Gastroesophageal sphincter (tissue), 4 donors: Measurements from ENCODE around the gene HSF5. TPM values are rescaled to one million over a fixed set of nuclear protein-coding genes. Genes with fewer than 3 reads are reported as not detected.
A peak's percentile ranks its signal among the peaks of the same experiment; 100 is the strongest.

ENCODE experiments used
- ATAC-seq: fragments of 150-250 bp; one replicate; pipeline ENCODE4 v1.9.1; 2016; ENCODE audit warnings: mild to moderate bottlenecking, moderate library complexity
- H3K27ac ChIP-seq, 4 donors: fragments of 200-600 bp; sonication (generic) in 3 of 4; 1 replicate in 3 of 4; 2 replicates in 1 of 4; pipeline ENCODE4 v1.5.1; 2016 to 2019
- H3K27me3 ChIP-seq: fragments of 200-600 bp; sonication (generic); one replicate; pipeline ENCODE4 v1.5.1; 2019
- H3K36me3 ChIP-seq, 2 donors: fragments of 200-600 bp; sonication (generic); one replicate each; pipeline ENCODE4 v1.5.1; 2019; ENCODE audit warnings: control low read depth in 1 of 2
- H3K4me1 ChIP-seq, 3 donors: fragments of 200-600 bp; sonication (generic); 1 replicate in 2 of 3; 2 replicates in 1 of 3; pipeline ENCODE4 v1.5.1; 2016 to 2019; ENCODE audit warnings: control low read depth in 2 of 3
- H3K4me3 ChIP-seq, 2 donors: fragments of 200-600 bp; sonication (generic); one replicate each; pipeline ENCODE4 v1.5.1; 2019; ENCODE audit warnings: mild to moderate bottlenecking in 1 of 2, moderate library complexity in 1 of 2
- H3K9me3 ChIP-seq, 3 donors: fragments of 200-600 bp; sonication (generic); one replicate each; pipeline ENCODE4 v1.5.1; 2017 to 2019; ENCODE audit warnings: control low read depth in 2 of 3
- CTCF ChIP-seq, 4 experiments: fragments of 200-600 bp in 2 of 4; fragments of 450-650 bp in 2 of 4; sonication (generic) in 1 of 4; IDR thresholded peaks; one replicate each; pipeline ENCODE4 v1.5.1; 2017 to 2019; ENCODE audit warnings: antibody characterized with exemption in 4 of 4, mild to moderate bottlenecking in 2 of 4, moderate library complexity in 2 of 4
- EP300 ChIP-seq: sonication (generic); formaldehyde crosslinking; IDR thresholded peaks from one replicate; pipeline ENCODE4 v1.6.1; 2017; ENCODE audit warnings: antibody characterized with exemption, mild to moderate bottlenecking
- POLR2A ChIP-seq, 2 donors: fragments of 450-650 bp; IDR thresholded peaks; one replicate each; pipeline ENCODE4 v1.6.1; 2017; ENCODE audit warnings: antibody characterized with exemption in 2 of 2, mild to moderate bottlenecking in 2 of 2, moderate library complexity in 1 of 2
- POLR2AphosphoS5 ChIP-seq: sonication (generic); formaldehyde crosslinking; IDR thresholded peaks from one replicate; pipeline ENCODE4 v1.6.1; 2017; ENCODE audit warnings: antibody characterized with exemption
- WGBS, 2 donors: methylation state at CpG; one replicate each; pipeline ENCODE4 v1.1.5; 2018; ENCODE audit warnings: low coverage in 1 of 2; 5-methylcytosine and 5-hydroxymethylcytosine counted together
- total RNA-seq, 4 donors: library from RNA; depleted of rRNA; stranded (reverse); fragments of >200 nt; gene quantifications; one replicate each; pipeline ENCODE4 v1.1.0, GENCODE V29; 2016

Gene HSF5
- total RNA-seq, 4 donors from 2014 or later, result 0.13 TPM; not detected in 3

- H3K36me3 ChIP-seq, result no peaks in the 10 kb centered on the region
- H3K27me3 ChIP-seq, result no peaks in the 10 kb centered on the region
- H3K27ac ChIP-seq, result peak overlapping the region in 3 of 4 donors; percentile 69 to 80 (median 74)
- peaks cover 0 to 49% (median 9%) of the 10 kb centered on the region in 3 donors for H3K4me1 ChIP-seq
- no peaks in the 10 kb centered on the region for H3K9me3 ChIP-seq
- peak overlapping the region; percentile 49 to 69 for H3K4me3 ChIP-seq
- no peak for TF ChIP-seq POLR2AphosphoS5
- no peak for TF ChIP-seq EP300
- TF ChIP-seq POLR2A (IDR thresholded peaks at IDR 0.05), result no peak
- no peak for TF ChIP-seq CTCF (IDR thresholded peaks at IDR 0.05)
- 8% methylated on average over 6 to 7 of the region's 82 CpGs for WGBS, 2 donors
- ATAC-seq, result peak; percentile 92
Measured at GRCh38 chr17:58531661-58532554, 43.7 kb upstream of the HSF5 start.

GRCh38 chr17:58531122-58531521, 42.9 kb upstream of the HSF5 start:
- ATAC-seq, result no peak
- WGBS, 2 donors, result no CpG with 5 or more reads among the region's 3 CpGs
- TF ChIP-seq POLR2A (IDR thresholded peaks at IDR 0.05) (no peak), EP300 (no peak), POLR2AphosphoS5 (no peak), CTCF (IDR thresholded peaks at IDR 0.05) (no peak)
- H3K36me3 ChIP-seq, result no peaks in the 10 kb centered on the region
- H3K9me3 ChIP-seq, result no peaks in the 10 kb centered on the region
- H3K27ac ChIP-seq, result peak overlapping the region in 3 of 4 donors; percentile 69 to 80 (median 74)
- H3K4me1 ChIP-seq, result peaks cover 0 to 49% (median 9%) of the 10 kb centered on the region in 3 donors
- no peaks in the 10 kb centered on the region for H3K27me3 ChIP-seq
- H3K4me3 ChIP-seq, result peak overlapping the region; percentile 49 to 69

- H3K4me3 ChIP-seq, result no peak overlapping the region
- ATAC-seq, result no peak
- H3K27ac ChIP-seq, result peak overlapping the region in 2 of 4 donors; percentile 74 to 80
- 60% methylated on average over 1 of the region's 2 CpGs; no CpG with 5 or more reads in 1 of the 2 donors for WGBS, 2 donors
- TF ChIP-seq POLR2A (IDR thresholded peaks at IDR 0.05) (no peak), POLR2AphosphoS5 (no peak), EP300 (no peak), CTCF (IDR thresholded peaks at IDR 0.05) (no peak)
- H3K9me3 ChIP-seq, result no peaks in the 10 kb centered on the region
- no peaks in the 10 kb centered on the region for H3K36me3 ChIP-seq
- no peaks in the 10 kb centered on the region for H3K27me3 ChIP-seq
- H3K4me1 ChIP-seq, result peaks cover 0 to 49% (median 10%) of the 10 kb centered on the region in 3 donors
Measured at GRCh38 chr17:58530655-58531054, 42.4 kb upstream of the HSF5 start.

GRCh38 chr17:58529275-58529674, 41.1 kb upstream of the HSF5 start:
- no peak for ATAC-seq
- 17 to 71% methylated on average over 1 of the region's 1 CpG for WGBS, 2 donors
- TF ChIP-seq POLR2A (IDR thresholded peaks at IDR 0.05), result no peak
- no peak for TF ChIP-seq EP300
- no peak for TF ChIP-seq POLR2AphosphoS5
- no peak for TF ChIP-seq CTCF (IDR thresholded peaks at IDR 0.05)
- Histone ChIP-seq H3K36me3 (no peaks in the 10 kb centered on the region), H3K9me3 (no peaks in the 10 kb centered on the region), H3K4me1 (peaks cover 0 to 54% (median 16%) of the 10 kb centered on the region in 3 donors), H3K27me3 (no peaks in the 10 kb centered on the region), H3K4me3 (no peak overlapping the region), H3K27ac (no peak overlapping the region)

GRCh38 chr17:58528443-58528842, 40.2 kb upstream of the HSF5 start:
- no peaks in the 10 kb centered on the region for H3K9me3 ChIP-seq
- no peak for ATAC-seq
- H3K4me1 ChIP-seq, result peaks cover 0 to 54% (median 16%) of the 10 kb centered on the region in 3 donors
- H3K36me3 ChIP-seq, result no peaks in the 10 kb centered on the region
- no peaks in the 10 kb centered on the region for H3K27me3 ChIP-seq
- no peak for TF ChIP-seq EP300
- TF ChIP-seq CTCF (IDR thresholded peaks at IDR 0.05), result no peak
- TF ChIP-seq POLR2A (IDR thresholded peaks at IDR 0.05), result no peak
- no peak for TF ChIP-seq POLR2AphosphoS5
- no peak overlapping the region for H3K4me3 ChIP-seq
- H3K27ac ChIP-seq, result peak overlapping the region in 1 of 4 donors; percentile 43
- no CpG with 5 or more reads among the region's 3 CpGs for WGBS, 2 donors
